ENCODE results near the gene ORAI3.
"Not testable (repeated sequence)": the region's sequence is repeated elsewhere in the genome, so short reads cannot be mapped to it uniquely, and the experiment has no call there.

The ORAI3 gene

GRCh38 chr16:30934827-30935557 is 13.9 kb upstream of the ORAI3 start:
- H3K9me3 ChIP-seq (ENCODE audit: control insufficient read depth, insufficient read depth, low read depth, low read length), result no peaks in the 10 kb centered on the region
- H3K27ac ChIP-seq (ENCODE audit: low read depth, low read length), result no peak overlapping the region
- no peak overlapping the region for H3K4me3 ChIP-seq (ENCODE audit: low read depth, low read length)
- no peak overlapping the region for H3K9ac ChIP-seq (ENCODE audit: low read length)
- H3K27me3 ChIP-seq (ENCODE audit: control insufficient read depth, insufficient read depth, low read length), result no peaks in the 10 kb centered on the region
- peaks cover 4% of the 10 kb centered on the region; the same call in 1 of the 2 replicates for H3K4me1 ChIP-seq (ENCODE audit: control insufficient read depth, insufficient read depth, low read length)
- H3K36me3 ChIP-seq (ENCODE audit: control insufficient read depth, insufficient read depth, low read length), result peaks cover 52% of the 10 kb centered on the region

- Histone ChIP-seq H3K4me1 (ENCODE audit: control insufficient read depth, insufficient read depth, low read length) (peaks cover 12% of the 10 kb centered on the region), H3K27me3 (ENCODE audit: control insufficient read depth, insufficient read depth, low read length) (no peaks in the 10 kb centered on the region), H3K4me3 (ENCODE audit: low read depth, low read length) (no peak overlapping the region), H3K36me3 (ENCODE audit: control insufficient read depth, insufficient read depth, low read length) (peaks cover 44% of the 10 kb centered on the region), H3K27ac (ENCODE audit: low read depth, low read length) (no peak overlapping the region), H3K9ac (ENCODE audit: low read length) (no peak overlapping the region), H3K9me3 (ENCODE audit: control insufficient read depth, insufficient read depth, low read depth, low read length) (no peaks in the 10 kb centered on the region)
Measured at GRCh38 chr16:30937692-30938091, 11.2 kb upstream of the ORAI3 start.

GRCh38 chr16:30939571-30939970 is 9.3 kb upstream of the ORAI3 start:
- not testable (repeated sequence) for H3K9me3 ChIP-seq (ENCODE audit: control insufficient read depth, insufficient read depth, low read depth, low read length); H3K9ac ChIP-seq (ENCODE audit: low read length); H3K27me3 ChIP-seq (ENCODE audit: control insufficient read depth, insufficient read depth, low read length); H3K4me3 ChIP-seq (ENCODE audit: low read depth, low read length); H3K27ac ChIP-seq (ENCODE audit: low read depth, low read length)
- peaks cover 57% of the 10 kb centered on the region for H3K36me3 ChIP-seq (ENCODE audit: control insufficient read depth, insufficient read depth, low read length)
- peaks cover 14% of the 10 kb centered on the region for H3K4me1 ChIP-seq (ENCODE audit: control insufficient read depth, insufficient read depth, low read length)

DNA sequence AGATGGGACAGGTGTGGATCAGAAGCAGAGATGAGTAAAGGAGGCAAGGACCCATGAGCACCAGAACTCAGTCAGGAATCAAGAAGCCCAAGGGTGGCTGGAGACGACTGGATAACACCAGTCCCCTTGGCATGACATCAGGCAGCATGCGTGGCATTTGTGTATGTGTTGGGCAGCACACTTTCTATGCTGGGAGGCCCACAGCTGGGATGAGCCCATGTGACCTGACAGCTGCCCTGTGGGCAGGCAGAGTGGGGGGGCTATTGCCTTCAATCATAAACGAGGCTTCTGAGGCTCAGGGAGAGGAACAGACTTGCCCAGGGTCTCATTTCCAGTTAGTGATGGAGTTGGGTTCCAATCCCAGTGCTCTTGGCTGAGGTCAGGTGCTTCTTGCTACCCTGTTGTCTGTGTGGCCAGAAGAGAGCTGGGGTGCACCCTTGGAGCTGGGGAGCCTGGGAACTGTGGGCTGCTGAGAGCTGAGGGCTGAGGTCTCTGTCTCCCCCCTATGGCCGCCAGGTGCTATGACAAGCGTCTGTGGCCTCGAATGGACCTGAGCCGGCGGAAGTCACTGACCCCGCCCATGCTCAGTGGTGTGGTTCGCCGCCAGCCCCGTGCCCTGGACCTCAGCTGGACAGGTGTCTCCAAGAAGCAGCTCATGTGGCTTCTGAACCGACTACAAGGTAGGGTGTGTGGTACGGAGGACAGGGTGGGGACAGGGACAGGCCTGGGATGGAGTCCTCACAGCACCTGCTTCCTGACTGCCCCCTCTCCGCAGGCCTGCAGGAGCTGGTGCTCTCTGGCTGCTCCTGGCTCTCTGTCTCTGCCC is 7.1 kb upstream of the ORAI3 start:
- no peak overlapping the region for H3K27ac ChIP-seq (ENCODE audit: low read depth, low read length)
- H3K36me3 ChIP-seq (ENCODE audit: control insufficient read depth, insufficient read depth, low read length), result peaks cover 56% of the 10 kb centered on the region
- peaks cover 14% of the 10 kb centered on the region for H3K4me1 ChIP-seq (ENCODE audit: control insufficient read depth, insufficient read depth, low read length)
- H3K27me3 ChIP-seq (ENCODE audit: control insufficient read depth, insufficient read depth, low read length), result no peaks in the 10 kb centered on the region
- H3K9me3 ChIP-seq (ENCODE audit: control insufficient read depth, insufficient read depth, low read depth, low read length), result no peaks in the 10 kb centered on the region
- peak overlapping the region; percentile 27 for H3K9ac ChIP-seq (ENCODE audit: low read length)
- H3K4me3 ChIP-seq (ENCODE audit: low read depth, low read length), result peak overlapping the region; percentile 5; the same call in 1 of the 2 replicates

DNA sequence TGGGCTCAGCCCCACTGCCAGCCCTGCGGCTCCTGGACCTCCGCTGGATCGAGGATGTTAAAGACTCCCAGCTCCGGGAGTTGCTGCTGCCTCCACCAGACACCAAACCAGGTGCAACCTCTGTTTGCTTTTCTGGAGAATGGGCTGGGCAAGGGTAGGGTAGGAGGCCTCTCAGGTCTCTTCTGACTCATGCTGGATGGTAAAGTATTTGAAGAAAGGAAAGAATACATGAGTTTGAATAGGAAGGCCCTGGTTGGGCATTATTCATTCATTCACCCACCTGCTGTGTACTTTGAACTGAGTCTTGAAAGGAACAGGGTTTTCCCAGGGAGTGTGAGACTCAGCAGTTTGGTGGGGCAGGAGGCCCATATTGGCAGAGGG is 6.5 kb upstream of the ORAI3 start:
- Histone ChIP-seq H3K36me3 (ENCODE audit: control insufficient read depth, insufficient read depth, low read length) (peaks cover 54% of the 10 kb centered on the region), H3K9ac (ENCODE audit: low read length) (peak overlapping the region; percentile 27), H3K27me3 (ENCODE audit: control insufficient read depth, insufficient read depth, low read length) (no peaks in the 10 kb centered on the region), H3K27ac (ENCODE audit: low read depth, low read length) (no peak overlapping the region), H3K4me3 (ENCODE audit: low read depth, low read length) (no peak overlapping the region), H3K9me3 (ENCODE audit: control insufficient read depth, insufficient read depth, low read depth, low read length) (no peaks in the 10 kb centered on the region), H3K4me1 (ENCODE audit: control insufficient read depth, insufficient read depth, low read length) (peaks cover 19% of the 10 kb centered on the region)

DNA sequence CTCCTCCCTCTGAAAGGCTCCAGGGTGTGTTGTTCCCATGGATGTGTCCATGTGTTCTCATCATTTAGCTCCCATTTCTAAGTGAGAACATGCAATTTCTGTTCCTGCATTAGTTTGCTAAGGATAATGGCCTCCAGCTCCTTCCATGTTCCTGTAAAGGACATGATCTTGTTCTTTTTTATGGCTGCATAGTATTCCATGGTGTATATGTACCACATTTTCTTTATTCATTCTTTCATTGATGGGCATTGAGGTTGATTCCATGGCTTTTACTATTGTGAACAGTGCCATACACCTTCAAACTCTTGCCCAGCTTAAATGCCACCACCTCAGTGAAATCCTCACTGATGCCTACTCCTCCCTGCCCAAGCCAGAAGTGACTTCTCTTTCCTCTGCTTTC is 4.5 kb upstream of the ORAI3 start:
- peaks cover 19% of the 10 kb centered on the region for H3K4me1 ChIP-seq (ENCODE audit: control insufficient read depth, insufficient read depth, low read length)
- H3K27me3 ChIP-seq (ENCODE audit: control insufficient read depth, insufficient read depth, low read length), result no peaks in the 10 kb centered on the region
- peaks cover 47% of the 10 kb centered on the region for H3K36me3 ChIP-seq (ENCODE audit: control insufficient read depth, insufficient read depth, low read length)
- H3K4me3 ChIP-seq (ENCODE audit: low read depth, low read length), result no peak overlapping the region
- H3K27ac ChIP-seq (ENCODE audit: low read depth, low read length), result no peak overlapping the region
- no peaks in the 10 kb centered on the region for H3K9me3 ChIP-seq (ENCODE audit: control insufficient read depth, insufficient read depth, low read depth, low read length)
- no peak overlapping the region for H3K9ac ChIP-seq (ENCODE audit: low read length)

GRCh38 chr16:30946671-30947540 is 2.0 kb upstream of the ORAI3 start:
- Histone ChIP-seq H3K36me3 (ENCODE audit: control insufficient read depth, insufficient read depth, low read length) (peaks cover 38% of the 10 kb centered on the region), H3K27ac (ENCODE audit: low read depth, low read length) (no peak overlapping the region), H3K9me3 (ENCODE audit: control insufficient read depth, insufficient read depth, low read depth, low read length) (no peaks in the 10 kb centered on the region), H3K4me1 (ENCODE audit: control insufficient read depth, insufficient read depth, low read length) (peaks cover 30% of the 10 kb centered on the region), H3K9ac (ENCODE audit: low read length) (peak overlapping the region; percentile 13), H3K27me3 (ENCODE audit: control insufficient read depth, insufficient read depth, low read length) (no peaks in the 10 kb centered on the region), H3K4me3 (ENCODE audit: low read depth, low read length) (no peak overlapping the region)

- peak overlapping the region; percentile 87 for H3K27ac ChIP-seq (ENCODE audit: low read depth, low read length)
- peaks cover 25% of the 10 kb centered on the region for H3K4me1 ChIP-seq (ENCODE audit: control insufficient read depth, insufficient read depth, low read length)
- peak overlapping the region; percentile 69 for H3K4me3 ChIP-seq (ENCODE audit: low read depth, low read length)
- H3K36me3 ChIP-seq (ENCODE audit: control insufficient read depth, insufficient read depth, low read length), result peaks cover 33% of the 10 kb centered on the region
- H3K9ac ChIP-seq (ENCODE audit: low read length), result peak overlapping the region; percentile 70
- no peaks in the 10 kb centered on the region for H3K27me3 ChIP-seq (ENCODE audit: control insufficient read depth, insufficient read depth, low read length)
- no peaks in the 10 kb centered on the region for H3K9me3 ChIP-seq (ENCODE audit: control insufficient read depth, insufficient read depth, low read depth, low read length)
Measured at GRCh38 chr16:30947541-30947858, 1.4 kb upstream of the ORAI3 start.

DNA sequence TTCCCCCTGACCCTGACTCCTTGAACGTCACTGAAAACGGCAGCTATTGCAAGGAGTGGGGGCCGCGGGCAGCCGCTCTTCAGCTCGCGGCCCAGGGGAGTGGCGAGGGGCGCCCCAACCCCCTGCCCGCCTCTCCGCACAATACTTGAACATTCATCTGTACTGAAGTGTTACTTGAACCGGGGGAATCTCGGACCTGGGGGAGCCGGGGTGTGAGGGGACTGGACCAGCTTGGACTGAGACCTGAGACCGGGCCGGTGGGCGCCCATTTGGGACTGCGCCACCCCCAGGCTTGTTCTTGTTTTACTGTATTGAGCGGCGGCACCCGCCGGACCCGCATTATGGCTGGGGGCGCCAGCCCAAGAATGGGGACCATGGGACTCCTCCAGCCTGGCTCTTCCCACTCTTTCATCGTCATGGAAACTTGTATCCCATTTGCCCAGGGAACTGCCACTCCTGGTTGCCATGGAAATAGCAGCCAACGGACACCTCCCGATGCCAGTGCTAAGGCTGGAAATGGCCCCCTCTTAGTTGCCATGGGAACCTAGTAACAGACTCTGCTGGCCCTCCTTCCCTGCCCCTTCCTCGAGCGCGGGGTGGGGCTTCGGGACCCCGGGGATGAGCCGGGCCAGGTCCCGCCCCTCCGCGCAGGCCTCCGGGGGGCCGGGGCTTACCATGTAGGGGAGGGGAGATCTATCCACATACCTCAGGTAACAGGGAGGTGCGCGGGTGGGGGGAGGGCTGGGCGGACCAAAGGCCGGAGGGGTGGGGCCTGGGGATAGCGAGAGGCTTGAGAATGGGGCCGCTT is 805 bp upstream of the ORAI3 start:
- Histone ChIP-seq H3K4me3 (ENCODE audit: low read depth, low read length) (peak overlapping the region; percentile 75), H3K36me3 (ENCODE audit: control insufficient read depth, insufficient read depth, low read length) (peaks cover 27% of the 10 kb centered on the region), H3K27me3 (ENCODE audit: control insufficient read depth, insufficient read depth, low read length) (no peaks in the 10 kb centered on the region), H3K9me3 (ENCODE audit: control insufficient read depth, insufficient read depth, low read depth, low read length) (no peaks in the 10 kb centered on the region), H3K9ac (ENCODE audit: low read length) (peak overlapping the region; percentile 70), H3K27ac (ENCODE audit: low read depth, low read length) (peak overlapping the region; percentile 87), H3K4me1 (ENCODE audit: control insufficient read depth, insufficient read depth, low read length) (peaks cover 20% of the 10 kb centered on the region)

All from HUES6 (cell line).